ENCODE data around the gene DMD.

The DMD gene

GRCh38 chrX:31376408-31377022 lies 1834.8 kb downstream of the DMD start:
- DNase-seq: no peak

GRCh38 chrX:31374786-31375185 lies 1836.6 kb downstream of the DMD start:
- DNase-seq: no peak

GRCh38 chrX:31371956-31372355 lies 1839.4 kb downstream of the DMD start:
- DNase-seq: no peak

GRCh38 chrX:31367816-31368215 lies 1843.5 kb downstream of the DMD start:
- DNase-seq: no peak

GRCh38 chrX:31366041-31366440 lies 1845.3 kb downstream of the DMD start:
- no peak for DNase-seq

GRCh38 chrX:31356275-31357212 lies 1854.8 kb downstream of the DMD start:
- DNase-seq: no peak

GRCh38 chrX:31355206-31355955 lies 1856.0 kb downstream of the DMD start:
- DNase-seq: no peak

- DNase-seq: no peak
Measured at GRCh38 chrX:31353095-31353494, 1858.3 kb downstream of the DMD start.

GRCh38 chrX:31350808-31351074 lies 1860.6 kb downstream of the DMD start:
- DNase-seq: no peak

- no peak for DNase-seq
Measured at GRCh38 chrX:31349515-31349914, 1861.8 kb downstream of the DMD start.

- no peak for DNase-seq
Measured at GRCh38 chrX:31340587-31340986, 1870.8 kb downstream of the DMD start.

GRCh38 chrX:31338991-31339350 lies 1872.4 kb downstream of the DMD start:
- no peak for DNase-seq

- DNase-seq: no peak
Measured at GRCh38 chrX:31337332-31337731, 1874.0 kb downstream of the DMD start.

GRCh38 chrX:31336419-31336818 lies 1874.9 kb downstream of the DMD start:
- no peak for DNase-seq

- no peak for DNase-seq
Measured at GRCh38 chrX:31334997-31335396, 1876.4 kb downstream of the DMD start.

GRCh38 chrX:31333165-31333831 lies 1878.1 kb downstream of the DMD start:
- DNase-seq: no peak

- no peak for DNase-seq
Measured at GRCh38 chrX:31331928-31332327, 1879.4 kb downstream of the DMD start.

- no peak for DNase-seq
Measured at GRCh38 chrX:31331015-31331414, 1880.3 kb downstream of the DMD start.

GRCh38 chrX:31329298-31329697 lies 1882.1 kb downstream of the DMD start:
- no peak for DNase-seq

- no peak for DNase-seq
Measured at GRCh38 chrX:31323658-31324057, 1887.7 kb downstream of the DMD start.

- no peak for DNase-seq
Measured at GRCh38 chrX:31320740-31321139, 1890.6 kb downstream of the DMD start.

- DNase-seq: no peak
Measured at GRCh38 chrX:31319586-31319985, 1891.8 kb downstream of the DMD start.

- no peak for DNase-seq
Measured at GRCh38 chrX:31318866-31319265, 1892.5 kb downstream of the DMD start.

Measured in activated CD4-positive, alpha-beta T cell treated with anti-CD3 and anti-CD28 coated beads, Interleukin-2, amount 50 U/mL, for 4 hours (primary cell).